SK-N-SH (cell line): ENCODE measurements around the gene DMRT1. TPM values are rescaled to one million over a fixed set of nuclear protein-coding genes. Genes with fewer than 3 reads are reported as not detected.

Source experiments
- CTCF ChIA-PET: fragments of 300-600, 350-600 bp; formaldehyde crosslinking; extraction: SDS; loops from one replicate; lab custom pipeline; 2021; lab: Yijun Ruan, JAX
- POLR2A ChIA-PET: fragments of 350-600 bp; sonication (Branson Sonifier 250); formaldehyde crosslinking; extraction: SDS; loops from one replicate; lab custom pipeline; 2020; ENCODE audit warnings: antibody characterized with exemption, inconsistent platforms; lab: Yijun Ruan, JAX
- DNase-seq: peaks from one replicate; pipeline ENCODE4 v3.0.0; 2012
- H2AFZ ChIP-seq: fragments of 200-600 bp; sonication (generic); 2 replicates; pipeline ENCODE4 v1.8.1; 2016; ENCODE audit warnings: antibody characterized with exemption, mild to moderate bottlenecking, low read depth
- H3F3A ChIP-seq: fragments of 200-600 bp; sonication (generic); replicated peaks from 2 replicates; pipeline ENCODE3; 2016; ENCODE audit warnings: antibody characterized with exemption, mild to moderate bottlenecking; ENCODE audit not compliant: insufficient read depth
- H3K27ac ChIP-seq, 2 experiments: fragments of 200-500 bp in 1 of 2; fragments of 200-600 bp in 1 of 2; sonication (Bioruptor generic) in 1 of 2; sonication (generic), shearing (Covaris generic) in 1 of 2; 2 replicates each; pipeline versions ENCODE4 v1.5.1 to v1.6.1; 2014 to 2016; ENCODE audit warnings: low read depth in 2 of 2, inconsistent platforms in 1 of 2, low read length in 1 of 2, mild to moderate bottlenecking in 1 of 2, mixed read lengths in 1 of 2
- H3K27me3 ChIP-seq: fragments of 200-600 bp; sonication (generic), shearing (Covaris generic); 2 replicates; pipeline ENCODE4 v1.6.1; 2016; ENCODE audit warnings: mixed run types; ENCODE audit not compliant: insufficient read depth
- H3K36me3 ChIP-seq, 2 experiments: fragments of 200-500 bp in 1 of 2; fragments of 200-600 bp in 1 of 2; sonication (Bioruptor generic) in 1 of 2; sonication (generic) in 1 of 2; replicated peaks in 1 of 2; 2 replicates each; pipeline versions ENCODE3 to v1.5.1; 2014 to 2016; ENCODE audit warnings: low read length in 1 of 2, mild to moderate bottlenecking in 1 of 2; ENCODE audit not compliant: insufficient read depth in 2 of 2, control insufficient read depth in 1 of 2
- H3K4me1 ChIP-seq, 2 experiments: fragments of 200-500 bp in 1 of 2; fragments of 200-600 bp in 1 of 2; sonication (Bioruptor generic) in 1 of 2; sonication (generic), shearing (Covaris generic) in 1 of 2; 2 replicates each; pipeline versions ENCODE4 v1.5.1 to v1.6.1; 2014 to 2016; ENCODE audit warnings: low read depth in 1 of 2, low read length in 1 of 2, mixed run types in 1 of 2; ENCODE audit not compliant: insufficient read depth in 2 of 2, control insufficient read depth in 1 of 2
- H3K4me2 ChIP-seq: fragments of 200-600 bp; sonication (generic), shearing (Covaris generic); 2 replicates; pipeline ENCODE4 v1.6.1; 2017; ENCODE audit warnings: mixed run types
- H3K4me3 ChIP-seq, 2 experiments: fragments of 200-500 bp in 1 of 2; fragments of 200-600 bp in 1 of 2; sonication (Bioruptor generic) in 1 of 2; sonication (generic), shearing (Covaris generic) in 1 of 2; 2 replicates each; pipeline versions ENCODE4 v1.5.1 to v1.8.1; 2014 to 2016; ENCODE audit warnings: low read depth in 2 of 2, inconsistent platforms in 1 of 2, low read length in 1 of 2, mild to moderate bottlenecking in 1 of 2, mixed read lengths in 1 of 2, moderate library complexity in 1 of 2
- H3K79me2 ChIP-seq: fragments of 200-600 bp; sonication (generic); 2 replicates; pipeline ENCODE4 v1.8.1; 2017; ENCODE audit warnings: mild to moderate bottlenecking; ENCODE audit not compliant: insufficient read depth
- H3K9ac ChIP-seq: fragments of 200-600 bp; sonication (generic); 2 replicates; pipeline ENCODE4 v1.6.1; 2017; ENCODE audit warnings: mixed run types
- H3K9me2 ChIP-seq: fragments of 200-600 bp; sonication (generic); 2 replicates; pipeline ENCODE4 v1.6.1; 2017; ENCODE audit warnings: mixed run types
- H3K9me3 ChIP-seq: fragments of 200-600 bp; sonication (generic); 2 replicates; pipeline ENCODE4 v1.6.1; 2017; ENCODE audit warnings: mixed run types, mild to moderate bottlenecking, moderate library complexity
- H4K20me1 ChIP-seq: fragments of 200-600 bp; sonication (generic); 2 replicates; pipeline ENCODE4 v1.6.1; 2017; ENCODE audit warnings: mild to moderate bottlenecking, mixed run types; ENCODE audit not compliant: insufficient read depth
- CTCF ChIP-seq: fragments of 200-600 bp; sonication (generic); IDR thresholded peaks from 2 replicates; pipeline ENCODE4 v1.6.1; 2017; ENCODE audit warnings: antibody characterized with exemption, mild to moderate bottlenecking, moderate library complexity
- ELF1 ChIP-seq: IDR thresholded peaks from 2 replicates; pipeline ENCODE4 v1.4.0; 2012
- EP300 ChIP-seq, 2 experiments: IDR thresholded peaks; 2 replicates each; pipeline versions ENCODE4 v1.4.0 to v1.6.1; 2012; ENCODE audit warnings: borderline replicate concordance in 1 of 2, low read depth in 1 of 2, low read length in 1 of 2
- FOSL2 ChIP-seq: IDR thresholded peaks from 2 replicates; pipeline ENCODE4 v1.4.0; 2012; ENCODE audit warnings: low read depth, mild to moderate bottlenecking, moderate library complexity, borderline replicate concordance
- FOXM1 ChIP-seq: IDR thresholded peaks from 2 replicates; pipeline ENCODE4 v1.4.0; 2012; ENCODE audit warnings: low read depth, mild to moderate bottlenecking
- IRF3 ChIP-seq: fragments of 150-350 bp; IDR thresholded peaks from 2 replicates; pipeline ENCODE4 v1.6.1; 2016; ENCODE audit warnings: mild to moderate bottlenecking, low read depth, low read length
- JUND ChIP-seq: IDR thresholded peaks from 2 replicates; pipeline ENCODE4 v1.4.0; 2012
- MAX ChIP-seq: IDR thresholded peaks from 2 replicates; pipeline ENCODE4 v1.4.0; 2012; ENCODE audit warnings: low read depth
- NRF1 ChIP-seq: IDR thresholded peaks from 2 replicates; pipeline ENCODE4 v1.6.1; 2012; ENCODE audit warnings: low read depth, mild to moderate bottlenecking, low read length
- REST ChIP-seq: IDR thresholded peaks from 2 replicates; pipeline ENCODE4 v1.6.1; 2012; ENCODE audit warnings: mild to moderate bottlenecking, low read depth, low read length, moderate library complexity
- RFX5 ChIP-seq: IDR thresholded peaks from 2 replicates; pipeline ENCODE4 v1.6.1; 2012; ENCODE audit warnings: mild to moderate bottlenecking, improper control_type of control experiment, low read length
- SMC3 ChIP-seq: IDR thresholded peaks from 2 replicates; pipeline ENCODE4 v1.6.1; 2012; ENCODE audit warnings: low read depth, low read length, improper control_type of control experiment
- TAF1 ChIP-seq: IDR thresholded peaks from 2 replicates; pipeline ENCODE4 v1.6.1; 2012; ENCODE audit warnings: low read depth, mild to moderate bottlenecking, low read length, moderate library complexity, borderline replicate concordance
- TEAD4 ChIP-seq: IDR thresholded peaks from 2 replicates; pipeline ENCODE4 v1.4.0; 2012; ENCODE audit warnings: mild to moderate bottlenecking, borderline replicate concordance; ENCODE audit not compliant: insufficient read depth
- USF2 ChIP-seq: fragments of 150-350 bp; IDR thresholded peaks from 2 replicates; pipeline ENCODE4 v1.6.1; 2017; ENCODE audit warnings: antibody characterized with exemption, low read length, low read depth, borderline replicate concordance
- ZBTB33 ChIP-seq: IDR thresholded peaks from 2 replicates; pipeline ENCODE4 v1.4.0; 2012; ENCODE audit warnings: low read depth, borderline replicate concordance
- WGBS: methylation state at CpG from one replicate; pipeline ENCODE4 v1.1.6; 2017; ENCODE audit warnings: low lambda C conversion rate; 5-methylcytosine and 5-hydroxymethylcytosine counted together
- polyA plus RNA-seq, 3 experiments: library from polyadenylated mRNA; depleted of rRNA; stranded (reverse); fragments of >200 nt; gene quantifications; 2 replicates each; pipeline ENCODE4 v1.2.3, GENCODE V29; 2012

Gene DMRT1
- polyA plus RNA-seq, 1 of the 3 experiments (the other 2 are of a cell fraction), result not detected

- WGBS, result 13% methylated on average over 11 of the region's 11 CpGs
- H3K9ac ChIP-seq, result no peak overlapping the region
- H3K9me2 ChIP-seq, result no peaks in the 10 kb centered on the region
- H3K27me3 ChIP-seq, result no peaks in the 10 kb centered on the region; the same call in 1 of the 2 replicates
- H4K20me1 ChIP-seq, result no peaks in the 10 kb centered on the region
- H3K9me3 ChIP-seq, result no peaks in the 10 kb centered on the region
- TF ChIP-seq MAX (peak; percentile 26; the same call in 1 of the 2 replicates), JUND (peak; percentile 43; the same call in 1 of the 2 replicates), FOXM1 (peak; percentile 75; the same call in 1 of the 2 replicates), SMC3 (no peak)
- TF ChIP-seq, all 33 proteins: peak for 3
- peak overlapping the region; percentile 25 for H3K4me2 ChIP-seq
- H2AFZ ChIP-seq, result peak overlapping the region; percentile 42
- no peaks in the 10 kb centered on the region for H3K36me3 ChIP-seq
- no peaks in the 10 kb centered on the region for H3K79me2 ChIP-seq
- ChIA-PET POLR2A (no interaction called here), CTCF (no interaction called here)
- H3F3A ChIP-seq, result no peaks in the 10 kb centered on the region
- no peak overlapping the region for H3K4me3 ChIP-seq
- peaks cover 0 to 6% of the 10 kb centered on the region in 2 experiments; a peak in 1 of 4 replicates for H3K4me1 ChIP-seq
- H3K27ac ChIP-seq, result peak overlapping the region in 1 of 2 experiments; percentile 26; a peak in 1 of 4 replicates
- no peak for DNase-seq
Measured at GRCh38 chr9:801399-802071, 40.0 kb upstream of the DMRT1 start.

- Histone ChIP-seq H3K9me2 (no peaks in the 10 kb centered on the region), H4K20me1 (no peaks in the 10 kb centered on the region), H3K9me3 (no peaks in the 10 kb centered on the region), H3K4me2 (no peak overlapping the region), H2AFZ (no peak overlapping the region), H3K79me2 (no peaks in the 10 kb centered on the region), H3K27ac (no peak overlapping the region), H3K36me3 (no peaks in the 10 kb centered on the region), H3K4me1 (peaks cover 0 to 6% of the 10 kb centered on the region in 2 experiments; a peak in 1 of 4 replicates), H3K27me3 (no peaks in the 10 kb centered on the region; the same call in 1 of the 2 replicates), H3F3A (no peaks in the 10 kb centered on the region), H3K4me3 (no peak overlapping the region), H3K9ac (no peak overlapping the region)
- CTCF ChIA-PET, result no interaction called here
- no peak for DNase-seq
- POLR2A ChIA-PET, result no interaction called here
- TF ChIP-seq FOXM1 (no peak), FOSL2 (no peak), REST (no peak), IRF3 (no peak), TAF1 (no peak), NRF1 (no peak), ELF1 (no peak), EP300 (IDR thresholded peaks at IDR 0.05; ENCODE audit: borderline replicate concordance in 1 of 2, low read depth in 1 of 2, low read length in 1 of 2) (no peak), TEAD4 (no peak), RFX5 (no peak), ZBTB33 (no peak), USF2 (no peak), CTCF (no peak)
Measured at GRCh38 chr9:804026-804425, 37.5 kb upstream of the DMRT1 start.
